ENCODE results near the gene DAB1.

Gene DAB1

DNA sequence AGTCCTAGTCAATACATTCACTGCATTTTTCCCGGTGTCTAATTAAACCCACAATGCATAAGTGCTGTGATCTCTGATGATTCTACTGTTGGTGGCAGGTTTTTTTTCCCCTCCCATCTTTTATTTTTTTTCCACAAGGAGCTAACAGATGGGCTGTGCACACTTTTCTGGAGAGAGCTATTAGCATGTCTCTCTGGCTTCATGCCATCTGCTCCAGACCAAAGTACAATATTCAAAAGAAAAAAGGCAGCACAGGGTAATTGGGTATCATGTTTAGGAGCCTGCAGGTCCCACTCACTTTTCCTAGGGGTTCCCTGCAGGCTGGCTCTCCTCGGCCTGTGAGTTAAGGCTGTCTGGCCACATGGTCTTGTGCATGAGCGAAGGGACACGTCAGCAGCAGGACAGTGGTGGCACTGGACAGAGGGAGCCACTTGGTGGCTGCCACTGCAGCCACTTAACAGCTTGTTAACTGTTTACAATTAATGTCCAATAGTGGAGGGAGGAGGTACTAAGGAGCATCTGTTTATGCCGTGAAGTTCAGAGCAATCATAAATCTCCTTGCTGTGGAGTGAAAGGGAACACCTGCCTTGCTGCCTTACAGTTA, 404.5 kb downstream of the DAB1 start:
- H3K4me3 ChIP-seq (ENCODE audit: low read length): no peak overlapping the region
- no peak for DNase-seq (ENCODE audit: low read depth)
- TF ChIP-seq, protein P1, sequence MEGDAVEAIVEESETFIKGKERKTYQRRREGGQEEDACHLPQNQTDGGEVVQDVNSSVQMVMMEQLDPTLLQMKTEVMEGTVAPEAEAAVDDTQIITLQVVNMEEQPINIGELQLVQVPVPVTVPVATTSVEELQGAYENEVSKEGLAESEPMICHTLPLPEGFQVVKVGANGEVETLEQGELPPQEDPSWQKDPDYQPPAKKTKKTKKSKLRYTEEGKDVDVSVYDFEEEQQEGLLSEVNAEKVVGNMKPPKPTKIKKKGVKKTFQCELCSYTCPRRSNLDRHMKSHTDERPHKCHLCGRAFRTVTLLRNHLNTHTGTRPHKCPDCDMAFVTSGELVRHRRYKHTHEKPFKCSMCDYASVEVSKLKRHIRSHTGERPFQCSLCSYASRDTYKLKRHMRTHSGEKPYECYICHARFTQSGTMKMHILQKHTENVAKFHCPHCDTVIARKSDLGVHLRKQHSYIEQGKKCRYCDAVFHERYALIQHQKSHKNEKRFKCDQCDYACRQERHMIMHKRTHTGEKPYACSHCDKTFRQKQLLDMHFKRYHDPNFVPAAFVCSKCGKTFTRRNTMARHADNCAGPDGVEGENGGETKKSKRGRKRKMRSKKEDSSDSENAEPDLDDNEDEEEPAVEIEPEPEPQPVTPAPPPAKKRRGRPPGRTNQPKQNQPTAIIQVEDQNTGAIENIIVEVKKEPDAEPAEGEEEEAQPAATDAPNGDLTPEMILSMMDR (conservative IDR thresholded peaks at IDR 0.05; ENCODE audit: low read depth, low read length): no peak

DNA sequence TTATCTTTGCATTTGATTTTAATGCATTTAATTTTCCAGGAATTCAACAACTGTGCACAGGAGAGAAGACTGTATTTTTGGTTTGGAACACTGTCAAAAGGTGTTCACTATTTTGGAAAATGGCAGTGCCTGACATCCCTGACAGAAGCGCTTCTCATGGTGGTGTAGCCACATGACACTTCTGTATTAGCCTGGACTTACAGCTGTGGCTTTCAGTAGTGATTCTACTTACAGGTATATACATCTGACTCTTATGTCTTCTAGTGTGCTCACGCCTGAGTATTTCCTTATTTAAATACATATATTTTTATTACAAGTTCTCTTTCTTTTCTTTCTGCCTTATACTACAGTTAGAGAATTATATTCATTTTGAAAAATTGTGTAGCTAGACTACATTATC, 405.7 kb downstream of the DAB1 start:
- DNase-seq (ENCODE audit: low read depth): no peak
- H3K4me3 ChIP-seq (ENCODE audit: low read length): no peak overlapping the region
- TF ChIP-seq, protein P1 (conservative IDR thresholded peaks at IDR 0.05; ENCODE audit: low read depth, low read length): no peak

DNA sequence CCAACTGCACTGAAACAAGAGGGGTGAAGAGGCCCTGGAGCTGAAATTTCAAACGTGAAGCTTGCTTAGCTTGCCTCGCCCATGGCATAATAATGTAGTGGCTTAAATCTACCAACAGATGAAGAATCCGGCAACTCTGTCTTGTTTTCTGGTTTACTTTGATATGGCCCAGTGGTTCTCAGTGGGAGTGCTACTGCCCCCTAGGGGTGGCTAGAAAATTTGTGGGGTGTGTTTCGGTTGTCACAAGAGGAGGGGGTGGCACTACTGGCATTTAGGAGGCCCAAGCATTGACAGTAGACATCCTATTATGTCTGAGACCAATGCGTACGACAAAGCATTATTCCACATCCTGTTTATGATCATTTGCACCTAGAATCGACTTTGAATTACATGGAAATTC, 406.1 kb downstream of the DAB1 start:
- no peak overlapping the region for H3K4me3 ChIP-seq (ENCODE audit: low read length)
- TF ChIP-seq, protein P1 (conservative IDR thresholded peaks at IDR 0.05; ENCODE audit: low read depth, low read length): peak; percentile 50
- no peak for DNase-seq (ENCODE audit: low read depth)

DNA sequence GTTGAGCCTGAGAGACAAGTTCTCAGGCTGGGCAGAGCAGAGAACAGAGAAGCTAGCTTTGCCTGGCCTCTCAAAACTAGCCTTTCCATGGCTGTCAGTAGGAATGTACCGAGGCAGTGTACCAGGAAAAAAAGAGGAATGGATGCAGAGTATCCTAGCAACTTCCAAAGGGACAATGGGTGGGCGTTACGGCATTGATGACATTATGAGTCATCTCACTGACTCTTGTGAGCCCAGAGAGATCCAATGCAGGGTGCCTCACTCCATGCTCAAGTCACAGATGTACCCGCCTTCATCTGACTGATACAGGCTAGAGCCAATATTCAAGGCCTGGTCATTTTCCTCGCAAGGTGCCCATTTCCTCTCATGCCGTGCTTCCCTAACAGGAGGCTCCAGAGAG, 406.7 kb downstream of the DAB1 start:
- TF ChIP-seq, protein P1 (conservative IDR thresholded peaks at IDR 0.05; ENCODE audit: low read depth, low read length): no peak
- no peak for DNase-seq (ENCODE audit: low read depth)
- no peak overlapping the region for H3K4me3 ChIP-seq (ENCODE audit: low read length)

DNA sequence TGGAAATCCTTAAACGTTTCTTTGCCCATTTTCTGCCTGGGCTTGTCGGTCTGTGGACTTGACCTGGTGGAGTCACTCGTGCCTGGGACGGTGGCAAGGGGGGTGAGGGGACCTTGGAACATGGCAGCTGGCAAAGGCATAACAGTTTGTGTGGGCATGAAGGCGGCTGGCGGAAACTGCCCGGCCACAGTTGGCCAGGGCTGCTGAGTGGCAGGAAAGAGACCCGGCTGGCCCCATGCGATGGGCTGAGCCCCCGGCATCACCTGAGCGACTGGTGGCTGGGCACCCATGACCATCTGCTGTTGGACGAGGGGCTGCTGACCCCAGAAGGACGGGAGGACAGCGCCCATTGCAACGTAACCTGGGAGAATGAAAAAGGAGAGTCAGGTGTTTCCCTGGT, 408.8 kb downstream of the DAB1 start:
- no peak for DNase-seq (ENCODE audit: low read depth)
- TF ChIP-seq, protein P1 (conservative IDR thresholded peaks at IDR 0.05; ENCODE audit: low read depth, low read length): no peak
- H3K4me3 ChIP-seq (ENCODE audit: low read length): no peak overlapping the region

DNA sequence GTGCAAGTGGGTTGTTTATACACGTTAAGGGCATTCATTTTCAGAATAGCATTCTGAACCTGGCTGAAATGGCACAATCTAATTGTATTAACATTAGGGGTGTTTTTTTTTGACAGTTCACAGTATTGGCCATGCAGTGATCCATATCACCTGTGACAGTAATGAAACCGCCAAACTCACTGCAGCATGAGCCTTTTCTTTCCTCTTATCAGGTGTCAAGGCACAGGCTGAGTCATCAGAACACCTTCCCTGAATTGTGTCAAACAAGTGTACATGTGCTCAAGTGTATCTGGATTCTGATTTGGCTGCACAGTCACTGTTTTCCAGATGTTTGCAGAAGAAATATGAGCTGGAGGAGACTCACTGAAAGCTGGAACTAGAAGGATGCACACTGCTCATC, 410.3 kb downstream of the DAB1 start:
- TF ChIP-seq, protein P1 (conservative IDR thresholded peaks at IDR 0.05; ENCODE audit: low read depth, low read length): no peak
- H3K4me3 ChIP-seq (ENCODE audit: low read length): no peak overlapping the region
- DNase-seq (ENCODE audit: low read depth): no peak

DNA sequence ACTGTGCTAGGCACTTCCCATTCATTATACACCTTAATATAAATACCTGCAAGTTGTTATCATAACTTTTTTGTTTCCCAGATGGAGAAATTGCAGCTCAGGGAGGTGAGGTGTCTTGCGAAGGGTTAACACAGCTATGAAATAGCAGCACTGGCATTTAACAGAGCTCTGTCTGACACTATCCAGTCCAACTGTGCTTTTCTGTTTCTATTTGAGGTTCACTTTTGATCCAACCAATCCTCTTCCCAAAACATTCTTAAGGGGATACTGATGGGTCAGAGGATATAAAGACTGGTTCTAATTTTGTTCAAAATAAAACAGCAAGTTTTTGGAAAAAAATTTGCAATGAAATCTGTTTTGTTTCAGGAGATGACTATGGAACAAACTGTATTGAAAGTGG, 411.5 kb downstream of the DAB1 start:
- TF ChIP-seq, protein P1 (conservative IDR thresholded peaks at IDR 0.05; ENCODE audit: low read depth, low read length): no peak
- DNase-seq (ENCODE audit: low read depth): no peak
- H3K4me3 ChIP-seq (ENCODE audit: low read length): no peak overlapping the region

All from retinal pigment epithelial cell (primary cell).